ENCODE data around the gene DUSP11.
"Not testable (repeated sequence)": the region's sequence is repeated elsewhere in the genome, so short reads cannot be mapped to it uniquely, and the experiment has no call there.

GRCh38 chr2:73726657-73727056, 53.2 kb downstream of the DUSP11 start:
- not testable (repeated sequence) for TF ChIP-seq CTCF (IDR thresholded peaks at IDR 0.05); MAX (IDR thresholded peaks at IDR 0.05; ENCODE audit: low read depth); REST (IDR thresholded peaks at IDR 0.05; ENCODE audit: low read depth, low read length); POLR2AphosphoS5 (IDR thresholded peaks at IDR 0.05; ENCODE audit: low read depth, low read length); TAF1 (IDR thresholded peaks at IDR 0.05; ENCODE audit: borderline replicate concordance, low read depth, low read length); MEF2A (IDR thresholded peaks at IDR 0.05; ENCODE audit: borderline replicate concordance, low read depth); RCOR1 (IDR thresholded peaks at IDR 0.05; ENCODE audit: low read length); USF1 (IDR thresholded peaks at IDR 0.05; ENCODE audit: borderline replicate concordance, low read depth); SMC3 (IDR thresholded peaks at IDR 0.05; ENCODE audit: low read depth, low read length); FOXM1 (IDR thresholded peaks at IDR 0.05; ENCODE audit: low read depth)
